Stimulated activated CD4-positive, alpha-beta T cell treated with anti-CD3 and anti-CD28 coated beads, Interleukin-1b, Interleukin-23, amount 100 ng/mL, for 1 hour (primary cell): ENCODE data around the gene SRP9.
"Not testable (repeated sequence)": the region's sequence is repeated elsewhere in the genome, so short reads cannot be mapped to it uniquely, and the experiment has no call there.

Source experiments
- DNase-seq, 2 donors: peaks; one replicate each; pipeline ENCODE4 v3.0.0-alpha.2; 2020; ENCODE audit warnings: low read depth in 2 of 2

The SRP9 gene

DNA sequence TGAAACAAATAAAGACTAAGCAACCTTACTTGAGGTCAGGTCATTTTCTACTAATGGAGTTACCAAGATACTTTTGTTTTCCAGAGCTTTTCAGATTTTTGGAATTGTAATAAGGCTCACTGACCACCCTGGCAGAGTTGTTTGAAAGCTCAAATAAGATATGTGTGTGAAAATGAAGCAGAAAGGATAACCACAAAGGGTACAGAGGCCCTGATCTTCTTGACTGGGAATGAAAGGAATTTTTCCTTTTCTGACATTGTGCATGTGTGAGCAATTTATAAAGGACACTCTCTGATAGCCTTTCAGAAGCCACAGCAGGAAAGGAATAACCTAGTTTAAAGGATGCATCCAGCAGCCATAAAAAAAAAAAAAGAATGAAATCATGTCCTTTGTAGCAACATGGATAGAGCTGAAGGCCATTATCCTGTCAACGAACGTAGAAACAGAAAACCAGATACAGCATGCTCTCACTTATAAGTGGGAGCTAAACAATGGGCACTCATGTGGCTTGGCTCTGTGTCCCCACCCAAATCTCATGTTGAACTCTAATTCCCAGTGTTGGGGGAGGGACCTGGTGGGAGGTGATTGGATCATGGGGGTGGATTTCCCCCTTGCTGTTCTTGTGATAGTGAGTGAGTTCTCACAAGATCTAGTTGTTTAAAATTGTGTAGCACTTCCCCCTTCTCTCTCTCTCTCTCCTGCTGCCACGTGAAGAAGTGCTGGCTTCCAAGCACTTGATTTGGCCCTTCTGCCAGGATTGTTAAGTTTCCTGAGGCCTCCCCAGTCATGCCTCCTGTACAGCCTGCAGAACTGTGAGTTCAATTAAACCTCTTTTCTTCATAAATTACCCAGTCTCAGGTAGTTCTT, 3.1 kb upstream of the SRP9 start:
- DNase-seq, result no peak

DNA sequence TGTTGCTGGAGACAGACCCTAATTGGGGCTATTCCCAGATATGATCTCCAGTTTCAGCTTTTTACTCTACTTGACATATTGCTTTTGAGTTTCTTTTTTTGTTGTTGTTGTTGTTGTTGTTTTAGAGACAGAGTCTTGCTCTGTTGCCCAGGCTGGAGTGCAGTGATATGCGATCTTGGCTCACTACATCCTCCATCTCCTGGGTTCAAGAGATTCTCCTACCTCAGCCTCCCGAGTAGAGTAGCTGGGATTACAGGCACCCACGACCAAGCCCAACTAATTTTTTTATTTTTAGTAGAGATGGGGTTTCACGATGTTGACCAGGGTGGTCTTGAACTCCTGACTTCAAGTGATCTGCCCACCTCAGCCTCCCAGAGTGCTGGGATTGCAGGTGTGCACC, 1.3 kb upstream of the SRP9 start:
- no peak for DNase-seq

DNA sequence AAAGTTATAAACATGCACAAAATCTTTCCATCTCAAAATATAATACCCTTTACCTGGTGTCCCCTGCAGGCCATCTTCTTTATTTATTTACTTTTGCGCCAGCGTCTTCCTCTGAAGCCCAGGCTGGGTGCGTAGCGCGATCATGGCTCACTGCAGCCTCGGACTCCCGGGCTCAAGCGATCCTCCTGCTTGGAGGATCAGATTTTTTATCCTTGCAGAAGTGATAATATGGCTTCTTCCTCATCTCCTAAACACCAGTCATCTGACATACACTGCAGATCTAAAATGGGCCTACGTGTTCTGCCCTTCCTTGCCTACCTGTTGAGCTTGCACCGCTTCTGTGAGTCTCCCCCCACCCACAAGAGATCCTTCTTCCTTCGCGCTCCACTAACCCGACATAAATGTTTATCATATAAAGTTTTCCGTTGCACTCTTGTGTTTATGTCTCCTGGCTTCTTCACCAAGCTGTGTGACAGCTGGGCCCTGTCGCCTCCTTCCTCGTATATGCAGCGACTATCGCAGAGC, 506 bp upstream of the SRP9 start:
- DNase-seq, result no peak

DNA sequence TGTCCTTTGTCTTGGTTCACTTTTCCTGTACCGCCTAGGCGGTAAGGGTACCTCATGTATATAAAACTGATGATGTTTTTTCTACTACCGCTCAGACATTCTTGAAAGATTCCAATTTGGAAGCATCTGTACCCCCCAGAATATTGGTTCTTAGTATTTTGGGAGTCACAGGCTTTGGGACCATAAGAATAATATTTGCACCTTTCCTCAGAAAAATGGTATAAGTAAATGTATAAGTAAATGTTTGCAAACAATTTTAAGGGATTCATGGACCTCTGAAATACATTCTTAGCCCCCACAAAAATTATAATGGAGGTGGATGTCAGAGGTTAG, 677 bp downstream of the SRP9 start:
- no peak for DNase-seq

DNA sequence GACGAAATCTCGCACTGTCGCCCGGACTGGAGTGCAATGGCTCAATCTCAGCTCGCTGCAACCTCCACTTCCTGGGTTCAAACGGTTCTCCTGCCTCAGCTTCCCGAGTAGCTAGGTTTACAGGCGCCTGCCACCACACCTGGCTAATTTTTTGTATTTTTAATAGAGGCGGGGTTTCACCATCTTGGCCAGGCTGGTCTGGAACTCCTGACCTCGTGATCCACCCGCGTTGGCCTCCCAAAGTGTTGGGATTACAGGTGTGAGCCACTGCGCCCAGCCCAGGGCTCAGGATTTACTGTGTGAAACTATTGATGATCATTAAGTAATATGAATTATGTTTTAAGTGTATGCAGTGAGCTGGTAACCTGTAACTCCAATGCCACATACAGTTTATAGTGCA, 1.5 kb downstream of the SRP9 start:
- not testable (repeated sequence) for DNase-seq

DNA sequence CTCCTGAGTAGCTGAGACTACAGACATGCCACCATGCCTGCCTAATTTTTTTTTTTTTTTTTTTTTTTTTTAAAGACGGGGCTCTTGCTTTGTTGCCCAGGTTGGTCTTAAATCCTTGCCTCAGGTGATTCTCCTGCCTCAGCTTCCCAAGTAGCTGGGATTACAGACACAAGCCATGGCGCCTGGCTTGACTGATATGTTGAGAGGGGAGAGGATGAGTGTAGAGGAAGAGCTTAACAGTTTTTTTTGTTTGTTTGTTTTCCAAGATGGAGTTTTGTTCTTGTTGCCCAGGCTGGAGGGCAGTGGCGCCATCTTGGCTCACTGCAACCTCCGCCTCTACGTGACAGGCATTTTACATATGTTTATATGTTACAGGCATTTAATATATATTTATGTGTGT, 2.5 kb downstream of the SRP9 start:
- no peak for DNase-seq

DNA sequence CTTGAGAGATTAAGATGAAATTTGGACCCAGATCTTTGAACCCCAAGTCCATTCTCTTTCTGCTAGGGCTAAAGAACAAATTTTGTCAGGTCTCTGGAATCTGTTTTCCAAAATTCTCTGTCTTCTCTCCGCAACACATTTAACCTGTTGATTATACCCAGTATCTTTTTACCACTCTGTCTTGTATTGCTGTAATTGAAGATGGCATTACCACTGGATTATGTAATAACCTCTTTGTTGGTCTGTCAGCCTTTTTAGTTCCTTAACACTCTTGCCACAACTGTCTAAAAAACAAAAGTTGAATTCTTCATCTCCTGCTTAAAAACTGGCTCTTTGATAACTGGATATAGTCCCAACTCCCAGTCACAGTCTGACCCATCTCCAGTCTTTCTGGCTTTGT, 3.0 kb downstream of the SRP9 start:
- no peak for DNase-seq

DNA sequence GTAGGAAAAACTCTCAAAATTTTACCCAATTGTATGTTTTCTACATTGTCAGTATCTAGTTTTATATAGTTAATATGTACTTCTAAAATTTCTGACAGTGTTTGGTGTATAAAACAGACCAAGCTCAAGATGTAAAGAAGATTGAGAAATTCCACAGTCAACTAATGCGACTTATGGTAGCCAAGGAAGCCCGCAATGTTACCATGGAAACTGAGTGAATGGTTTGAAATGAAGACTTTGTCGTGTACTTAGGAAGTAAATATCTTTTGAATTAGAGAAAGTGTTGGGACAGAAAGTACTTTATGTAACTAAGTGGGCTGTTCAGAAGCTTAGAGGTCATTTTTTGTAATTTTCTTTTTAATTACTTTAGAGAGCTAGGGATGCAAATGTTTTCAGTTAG, 11.5 kb downstream of the SRP9 start:
- DNase-seq, result not testable (repeated sequence)

DNA sequence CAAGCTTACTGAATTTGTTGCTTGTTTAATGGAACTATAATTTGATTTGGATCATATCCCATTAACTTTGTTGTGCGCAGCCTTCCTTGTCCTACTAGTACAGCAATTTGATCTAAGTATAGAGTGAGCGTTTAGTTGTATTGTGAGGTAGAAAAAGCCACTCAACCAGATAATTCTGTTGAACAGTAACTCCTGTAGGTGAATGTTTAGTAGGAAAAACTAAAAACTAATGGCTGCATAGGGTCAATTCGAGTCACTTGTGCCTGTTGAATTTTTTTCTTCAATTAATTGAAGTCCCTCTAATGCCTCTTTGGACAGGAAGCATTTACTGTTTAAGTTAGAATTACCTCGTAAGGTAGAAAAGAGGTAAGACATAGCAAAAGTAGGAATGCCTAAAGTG, 17.3 kb downstream of the SRP9 start:
- no peak for DNase-seq

DNA sequence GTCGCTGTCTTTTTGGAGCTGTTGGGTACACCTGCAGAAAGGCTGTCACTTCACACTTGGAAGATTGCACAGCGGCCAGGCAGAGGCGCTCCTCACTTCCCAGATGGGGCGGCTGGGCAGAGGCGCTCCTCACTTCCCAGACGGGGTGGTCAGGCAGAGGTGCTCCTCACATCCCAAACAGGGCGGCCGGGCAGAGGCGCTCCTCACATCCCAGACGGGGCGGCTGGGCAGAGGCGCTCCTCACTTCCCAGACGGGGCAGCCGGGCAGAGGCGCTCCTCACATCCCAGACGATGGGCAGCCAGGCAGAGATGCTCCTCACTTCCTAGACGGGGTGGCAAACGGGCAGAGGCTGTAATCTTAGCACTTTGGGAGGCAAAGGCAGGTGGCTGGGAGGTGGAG, 18.5 kb downstream of the SRP9 start:
- DNase-seq, result not testable (repeated sequence)

DNA sequence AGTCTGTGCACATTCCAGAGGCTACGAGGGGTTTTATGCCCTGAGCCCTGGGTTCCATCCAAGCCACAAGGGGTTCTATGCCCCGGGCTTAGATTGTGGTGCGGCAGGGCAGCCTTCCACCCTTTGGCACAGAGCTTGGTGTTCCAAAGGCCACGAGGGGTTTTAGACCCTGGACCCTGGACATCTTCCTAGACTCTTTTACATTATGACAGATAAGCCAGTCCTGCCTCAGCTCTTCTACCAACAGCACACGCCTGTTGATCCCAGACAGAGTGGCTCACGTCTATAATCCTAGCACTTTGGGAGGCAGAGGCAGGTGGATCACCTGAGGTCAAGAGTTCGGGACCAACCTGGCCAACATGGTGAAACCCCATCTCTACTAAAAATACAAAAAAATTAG, 23.5 kb downstream of the SRP9 start:
- not testable (repeated sequence) for DNase-seq

DNA sequence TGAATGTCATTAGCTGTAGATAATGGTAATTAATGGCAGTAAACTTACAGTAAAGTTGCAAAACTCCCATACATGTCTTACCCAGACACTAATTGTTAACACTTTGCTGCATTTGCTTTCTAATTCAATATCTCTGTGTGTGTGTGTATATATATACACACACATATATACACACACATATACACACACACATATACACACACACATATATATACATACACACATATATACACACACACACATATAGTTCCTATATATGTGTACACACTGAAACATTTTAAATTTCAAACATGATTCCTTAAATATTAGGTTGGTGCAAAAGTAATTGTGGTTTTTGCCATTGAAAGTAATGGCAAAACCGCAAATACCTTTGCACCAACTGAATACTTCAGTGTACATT, 28.6 kb downstream of the SRP9 start:
- DNase-seq, result no peak

DNA sequence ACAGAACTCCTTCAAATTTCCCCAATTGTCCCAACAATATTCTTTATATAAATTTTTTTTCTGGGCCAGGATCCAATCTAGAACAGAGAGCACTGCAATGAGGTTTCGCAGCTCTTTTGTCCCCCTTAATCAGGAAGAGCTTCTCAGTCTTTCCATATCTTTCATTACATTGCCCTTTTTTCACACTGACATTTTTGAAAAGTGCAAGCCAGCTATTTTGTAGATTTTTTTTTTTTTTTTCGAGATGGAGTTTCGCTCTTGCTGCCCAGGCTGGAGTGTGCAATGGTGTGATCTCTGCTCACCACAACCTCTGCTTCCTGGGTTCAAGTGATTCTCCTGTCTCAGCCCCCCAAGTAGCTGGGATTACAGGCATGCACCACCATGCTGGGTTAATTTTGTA, 29.1 kb downstream of the SRP9 start:
- not testable (repeated sequence) for DNase-seq

DNA sequence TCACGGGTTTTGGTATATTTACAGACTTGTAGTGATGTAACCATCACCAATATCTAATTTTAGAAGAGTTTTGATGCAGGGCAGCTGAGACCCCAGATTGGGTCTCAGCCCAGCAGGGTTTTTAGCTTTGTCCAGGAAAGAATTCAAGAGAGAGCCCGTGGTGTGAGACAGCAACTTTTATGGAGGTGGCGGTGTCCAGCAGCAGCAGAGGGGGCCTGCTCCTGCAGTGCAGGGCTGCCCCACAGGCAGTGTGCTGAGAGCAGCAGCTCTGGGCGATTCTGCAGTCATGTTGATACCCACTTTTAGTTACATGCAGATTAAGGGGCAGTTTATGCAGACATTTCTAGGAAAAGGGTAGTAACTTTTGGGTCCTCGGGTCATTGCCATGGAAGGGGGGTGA, 30.5 kb downstream of the SRP9 start:
- no peak for DNase-seq

DNA sequence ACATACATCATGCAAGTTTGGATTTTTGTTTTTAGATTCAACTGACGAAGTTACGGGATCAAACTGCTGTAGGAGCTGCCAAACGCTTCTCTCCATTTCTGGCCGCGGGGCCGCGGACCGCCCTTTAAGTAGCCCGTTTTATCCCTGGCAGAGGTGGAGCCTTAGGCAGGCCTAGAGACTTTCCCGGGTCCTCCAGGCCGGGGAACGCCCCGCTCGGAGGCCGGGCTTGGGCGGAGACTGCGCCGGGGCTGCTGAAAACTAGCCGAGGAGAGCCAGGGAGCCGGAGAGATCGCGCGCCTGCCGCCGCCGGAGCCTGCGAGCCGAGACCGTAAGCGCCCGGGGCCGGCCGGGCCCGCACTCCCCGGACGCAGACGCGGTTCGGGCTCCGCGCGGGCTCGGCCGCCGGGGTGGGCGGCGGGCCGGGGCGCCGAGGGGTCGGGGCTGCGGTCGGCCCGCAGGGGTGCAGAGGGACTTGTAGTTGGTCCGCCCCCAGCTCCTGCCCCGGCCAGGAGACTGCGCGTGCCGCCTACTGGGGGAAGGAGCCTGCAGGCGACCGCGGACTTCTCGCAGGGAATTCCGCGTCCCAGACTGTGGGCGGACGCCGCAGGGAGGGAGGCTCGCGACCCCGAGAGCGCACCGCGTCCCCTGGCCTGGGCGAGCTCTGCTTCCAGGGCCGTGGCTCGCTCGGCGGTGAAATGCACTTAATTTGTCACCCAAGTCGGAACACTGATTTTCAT, 32.4 kb downstream of the SRP9 start, which contains the start of gene EPHX1:
Gene EPHX1 (plus strand): TSS at position 283 of the 737 bp plus-strand sequence. CDS start 18,606 bp downstream, outside the sequence.
- peak; percentile 9 to 44 for DNase-seq

DNA sequence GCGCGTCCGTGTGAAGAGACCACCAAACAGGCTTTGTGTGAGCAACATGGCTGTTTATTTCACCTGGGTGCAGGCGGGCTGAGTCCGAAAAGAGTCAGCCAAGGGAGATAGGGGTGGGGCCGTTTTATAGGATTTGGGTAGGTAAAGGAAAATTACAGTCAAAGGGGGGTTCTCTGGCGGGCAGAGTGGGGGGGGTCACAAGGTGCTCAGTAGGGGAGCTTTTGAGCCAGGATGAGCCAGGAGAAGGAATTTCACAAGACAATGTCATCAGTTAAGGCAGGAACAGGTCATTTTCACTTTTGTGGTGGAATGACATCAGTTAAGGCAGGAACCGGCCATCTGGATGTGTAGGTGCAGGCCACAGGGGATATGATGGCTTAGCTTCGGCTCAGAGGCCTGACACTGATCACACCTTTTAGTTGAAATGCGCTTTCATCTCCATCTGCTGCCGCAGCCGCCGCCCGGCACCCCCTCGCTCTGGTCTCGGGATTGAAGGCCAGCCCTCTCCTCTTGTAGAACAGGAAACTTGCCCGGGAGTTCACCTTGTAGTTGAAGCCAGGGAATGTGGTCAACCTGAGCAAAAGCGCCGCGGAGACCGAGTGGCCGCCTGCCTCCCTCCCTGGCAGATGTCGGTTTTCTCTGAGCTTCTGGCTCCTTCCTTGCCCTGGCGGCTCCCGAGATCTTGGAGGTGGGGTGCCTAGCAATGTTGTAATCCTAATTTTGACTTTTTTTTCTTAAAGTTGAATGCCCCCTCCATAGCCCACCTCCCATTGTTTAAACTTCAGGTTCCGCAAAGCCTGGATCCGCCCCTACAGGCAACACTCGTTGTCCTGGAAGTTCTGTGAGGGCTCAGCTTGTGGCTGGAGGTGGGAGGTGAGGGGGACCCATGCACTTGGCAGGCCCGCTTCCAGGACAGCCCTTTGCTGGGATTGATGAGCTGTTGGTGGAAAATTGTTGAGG, 33.2 kb downstream of the SRP9 start:
- DNase-seq, result not testable (repeated sequence)

DNA sequence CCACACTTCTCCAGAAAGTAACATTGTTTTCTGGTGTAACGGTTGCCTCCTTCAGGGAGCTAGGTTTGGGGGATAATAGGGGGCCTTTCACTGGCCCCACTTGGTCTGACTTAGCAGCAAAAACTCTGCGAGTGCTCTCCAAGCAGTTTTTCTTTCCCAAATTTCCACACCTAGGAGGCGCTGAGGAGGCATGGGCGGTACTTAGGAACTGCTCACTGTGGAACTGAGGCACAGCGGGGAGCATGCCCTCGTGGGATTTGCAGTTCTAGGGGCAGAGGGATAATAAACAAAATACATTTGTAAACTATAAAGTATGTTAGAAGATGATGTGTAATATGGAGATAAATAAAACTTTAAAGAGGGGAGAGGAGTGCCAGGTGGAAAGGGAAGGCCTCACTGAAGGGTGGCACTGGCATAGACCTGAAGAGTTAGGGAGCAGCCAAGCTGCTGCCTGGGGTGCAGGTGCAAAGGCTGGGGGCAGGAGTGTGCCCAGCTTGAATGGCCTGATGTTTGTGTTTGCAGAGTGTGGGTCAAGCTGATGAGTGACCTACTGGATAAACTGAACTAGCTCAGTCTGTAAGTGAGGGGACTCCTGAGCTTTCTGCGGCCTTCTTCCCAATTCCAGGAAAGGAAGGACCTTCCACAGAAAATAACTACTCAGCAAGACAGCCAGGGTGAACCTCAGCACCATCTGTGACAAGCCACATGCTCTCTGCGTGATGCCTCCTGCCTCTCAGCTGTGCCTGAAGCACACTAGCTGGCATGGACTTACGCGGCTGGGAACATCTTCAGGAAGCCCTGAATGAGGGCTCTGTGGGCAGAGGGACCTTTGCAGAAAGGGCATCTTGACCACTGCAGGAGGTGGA, 34.2 kb downstream of the SRP9 start:
- no peak for DNase-seq

DNA sequence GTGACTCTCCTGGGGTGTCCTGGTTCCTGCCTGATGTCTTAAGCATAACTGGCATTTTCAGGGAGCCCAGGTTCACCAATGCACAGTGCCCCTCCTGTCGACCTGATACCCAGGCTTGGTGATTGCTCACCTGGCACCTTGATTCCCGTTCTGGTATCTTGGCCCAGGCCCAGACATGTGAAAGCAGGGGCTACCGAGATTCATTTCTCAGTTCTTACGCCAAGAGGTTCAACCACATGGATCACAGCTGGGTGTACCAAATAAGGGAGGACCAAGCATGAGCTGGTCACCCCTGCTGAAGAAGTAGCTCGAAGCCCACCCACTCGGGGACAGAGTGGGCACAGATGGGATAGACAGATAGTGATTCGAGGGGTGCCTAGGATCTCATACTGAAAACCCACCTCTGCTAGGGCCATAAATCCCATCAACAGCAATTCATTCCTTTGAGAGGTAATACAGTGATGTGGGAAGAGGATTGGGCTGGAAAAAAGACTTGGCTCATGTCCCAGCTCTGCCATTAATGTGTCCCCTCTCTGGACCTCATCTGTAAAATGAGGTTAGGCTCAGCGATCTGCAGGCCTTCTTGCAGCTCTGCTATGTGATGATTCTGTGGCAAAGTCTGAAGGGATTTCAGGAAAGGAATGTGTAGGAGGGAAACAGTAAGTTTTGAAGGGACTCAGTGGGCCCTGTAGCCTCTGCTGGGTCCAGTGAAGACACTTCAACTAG, 35.0 kb downstream of the SRP9 start:
- DNase-seq, result no peak

DNA sequence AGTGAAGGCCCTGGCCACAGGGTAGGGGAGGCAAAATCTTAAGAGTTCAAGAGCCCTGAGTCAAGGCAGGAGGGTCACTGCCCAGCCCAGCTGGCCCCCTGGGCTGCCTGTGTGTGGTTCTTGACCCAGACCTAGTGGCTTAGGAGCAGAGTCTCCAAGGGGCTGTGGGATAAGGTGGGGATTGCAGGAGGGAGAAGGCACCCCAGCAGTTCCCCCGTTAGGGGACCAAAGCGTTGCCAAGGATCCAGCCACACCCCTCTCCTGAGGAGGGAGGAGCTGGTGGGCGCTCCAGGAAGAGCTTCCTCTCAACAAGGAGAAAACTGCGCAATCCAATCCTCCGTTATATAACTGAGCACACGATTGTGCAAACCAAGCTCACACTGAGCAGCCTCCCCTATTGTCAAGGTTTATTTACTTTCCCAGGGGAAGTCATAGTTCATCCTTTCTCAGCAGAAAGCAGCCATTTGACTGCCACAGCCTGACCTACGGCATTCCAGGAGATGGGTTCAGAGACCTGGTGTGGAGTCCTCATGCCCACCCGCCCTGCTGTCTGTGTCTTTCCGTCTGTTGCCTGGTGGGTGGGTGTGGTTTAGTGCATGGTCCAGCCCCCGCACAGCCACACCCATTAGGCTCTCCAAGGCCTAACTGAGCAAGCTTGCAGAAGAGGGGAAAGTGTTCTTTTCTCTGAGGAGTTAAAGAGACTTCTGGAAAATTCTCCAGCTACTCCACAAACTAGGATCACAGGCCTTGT, 35.8 kb downstream of the SRP9 start:
- DNase-seq, result no peak
